Adrenal gland (tissue), 12 donors: ENCODE data around the gene SORT1. TPM values are rescaled to one million over a fixed set of nuclear protein-coding genes. Genes with fewer than 3 reads are reported as not detected.
A peak's percentile ranks its signal among the peaks of the same experiment; 100 is the strongest.
"Not testable (repeated sequence)": the region's sequence is repeated elsewhere in the genome, so short reads cannot be mapped to it uniquely, and the experiment has no call there.

Experiments
- DNase-seq, 7 donors: peaks; one replicate each; pipeline ENCODE4 v3.0.0-alpha.2; 2019 to 2020
- H3K27ac ChIP-seq, 5 donors: fragments of 200-600 bp; sonication (generic) in 4 of 5; 1 replicate in 3 of 5; 2 replicates in 2 of 5; pipeline versions ENCODE4 v1.5.1 to v1.8.0; 2016 to 2020; ENCODE audit warnings: mild to moderate bottlenecking in 1 of 5
- H3K27me3 ChIP-seq: fragments of 200-600 bp; 2 replicates; pipeline ENCODE4 v1.8.0; 2021
- H3K36me3 ChIP-seq, 2 donors: fragments of 200-600 bp; replicated peaks in 1 of 2; 1 replicate in 1 of 2; 2 replicates in 1 of 2; pipeline versions ENCODE4 v1.5.1 to v1.8.0; 2018 to 2022
- H3K4me1 ChIP-seq, 2 donors: fragments of 200-600 bp; replicated peaks in 1 of 2; 1 replicate in 1 of 2; 2 replicates in 1 of 2; pipeline versions ENCODE4 v1.5.1 to v1.8.0; 2018 to 2021
- H3K4me3 ChIP-seq, 4 donors: fragments of 200-600 bp; sonication (generic) in 3 of 4; one replicate each; pipeline ENCODE4 v1.5.1; 2016 to 2018
- H3K9me3 ChIP-seq, 3 donors: fragments of 200-600 bp; sonication (generic) in 1 of 3; replicated peaks in 1 of 3; 1 replicate in 2 of 3; 2 replicates in 1 of 3; pipeline versions ENCODE4 v1.5.1 to v1.8.0; 2016 to 2021
- CTCF ChIP-seq, 6 experiments: fragments of 450-650 bp in 4 of 6; fragments of 200-600 bp in 2 of 6; sonication (generic) in 1 of 6; IDR thresholded peaks; 1 replicate in 5 of 6; 2 replicates in 1 of 6; pipeline versions ENCODE4 v1.5.1 to v1.8.0; 2016 to 2021; ENCODE audit warnings: antibody characterized with exemption in 6 of 6, mild to moderate bottlenecking in 2 of 6, moderate library complexity in 1 of 6
- POLR2A ChIP-seq, 2 donors: fragments of 450-650 bp; IDR thresholded peaks; one replicate each; pipeline ENCODE4 v1.6.1; 2017; ENCODE audit warnings: antibody characterized with exemption in 2 of 2, mild to moderate bottlenecking in 2 of 2, moderate library complexity in 1 of 2
- WGBS, 4 donors: extraction: QIAGEN DNeasy Blood & Tissue Kit in 2 of 4; methylation state at CpG; one replicate each; pipeline versions ENCODE4 v1.1.5 to v1.1.7; 2013 to 2017; 5-methylcytosine and 5-hydroxymethylcytosine counted together
- intact Hi-C, 2 donors: fragments of 100-400 bp; cut with DNase I; formaldehyde crosslinking; loops; one replicate each; pipeline versions ENCODE4 v1.14.1 to v1.15.0; 2022 to 2023
- polyA plus RNA-seq, 3 donors: library from polyadenylated mRNA; stranded (reverse); fragments of 200-250 nt in 2 of 3; fragments of 350-450 nt in 1 of 3; fragmentation: Illumina TruSeq in 1 of 3; extraction: RNeasy Lipid Tissue Mini Kit (QIAGEN cat#74804) in 1 of 3; gene quantifications; one replicate each; pipeline ENCODE4 v1.2.3, GENCODE V29; 2013 to 2014
- total RNA-seq, 9 donors: library from RNA; depleted of rRNA in 4 of 9; stranded (reverse); fragments of >200 nt in 4 of 9; fragments of 120-200 nt in 1 of 9; fragmentation: NEBNext Ultra II Directional in 1 of 9; extraction: Animal tissue kit (Norgen Biotek cat#: 25700) in 1 of 9; gene quantifications; one replicate each; pipeline versions ENCODE4 v1.1.0 to v1.2.4, GENCODE V29; 2013 to 2023
- donor health status: healthy with polysubstance abuse.
- donor health status: Bipolar disorder and iron deficiency.
- donor health status: DM: yes; HTN: yes; CAD: no.
- donor health status: DM: no; HTN: no; CAD: no.
- donor health status: DM: no; HTN: no; CAD: no.
- donor health status: DM: yes; HTN: yes; CAD: no.

SORT1 gene
- total and polyA plus RNA-seq, 12 donors = 13.4 to 56.8 (median 37.5) TPM

GRCh38 chr1:109293026-109293425 is 104.7 kb downstream of the SORT1 start:
- DNase-seq = no peak
- Histone ChIP-seq H3K27ac (no peak overlapping the region), H3K4me3 (no peak overlapping the region), H3K4me1 (peaks cover 0 to 1% of the 10 kb centered on the region in 2 donors), H3K9me3 (no peaks in the 10 kb centered on the region), H3K36me3 (no peaks in the 10 kb centered on the region), H3K27me3 (no peaks in the 10 kb centered on the region)
- 73 to 85% (median 78%) methylated on average over 2 of the region's 2 CpGs for WGBS, 4 donors
- TF ChIP-seq POLR2A (IDR thresholded peaks at IDR 0.05) (no peak), CTCF (IDR thresholded peaks at IDR 0.05) (no peak)
- intact Hi-C loops = no loop called here

GRCh38 chr1:109292364-109292763 is 105.4 kb downstream of the SORT1 start:
- no peaks in the 10 kb centered on the region for H3K36me3 ChIP-seq
- DNase-seq = no peak
- H3K27me3 ChIP-seq = no peaks in the 10 kb centered on the region
- no peaks in the 10 kb centered on the region for H3K9me3 ChIP-seq
- WGBS, 4 donors = 75 to 86% (median 79%) methylated on average over 9 of the region's 9 CpGs
- no peak overlapping the region for H3K4me3 ChIP-seq
- intact Hi-C loops = no loop called here
- no peak overlapping the region for H3K27ac ChIP-seq
- TF ChIP-seq POLR2A (IDR thresholded peaks at IDR 0.05) (no peak), CTCF (IDR thresholded peaks at IDR 0.05) (no peak)
- no peaks in the 10 kb centered on the region for H3K4me1 ChIP-seq

GRCh38 chr1:109290998-109291397 is 106.7 kb downstream of the SORT1 start:
- Histone ChIP-seq H3K4me3 (no peak overlapping the region), H3K4me1 (no peaks in the 10 kb centered on the region), H3K9me3 (no peaks in the 10 kb centered on the region), H3K27ac (no peak overlapping the region), H3K27me3 (no peaks in the 10 kb centered on the region), H3K36me3 (no peaks in the 10 kb centered on the region)
- intact Hi-C loops = no loop called here
- 73 to 80% (median 78%) methylated on average over 6 of the region's 6 CpGs for WGBS, 4 donors
- TF ChIP-seq POLR2A (IDR thresholded peaks at IDR 0.05) (no peak), CTCF (IDR thresholded peaks at IDR 0.05) (no peak)
- peak in 2 of 7 donors; percentile 33 to 52 for DNase-seq

GRCh38 chr1:109290137-109290536 is 107.6 kb downstream of the SORT1 start:
- H3K4me3 ChIP-seq = no peak overlapping the region
- DNase-seq = no peak
- TF ChIP-seq POLR2A (IDR thresholded peaks at IDR 0.05) (no peak), CTCF (IDR thresholded peaks at IDR 0.05) (no peak)
- intact Hi-C loops = no loop called here
- no peaks in the 10 kb centered on the region for H3K9me3 ChIP-seq
- H3K4me1 ChIP-seq = no peaks in the 10 kb centered on the region
- no peak overlapping the region for H3K27ac ChIP-seq
- WGBS, 4 donors = 85 to 93% (median 87%) methylated on average over 1 of the region's 1 CpG
- no peaks in the 10 kb centered on the region for H3K27me3 ChIP-seq
- no peaks in the 10 kb centered on the region for H3K36me3 ChIP-seq

GRCh38 chr1:109286762-109287161 is 111.0 kb downstream of the SORT1 start:
- H3K27me3 ChIP-seq, H3K4me3 ChIP-seq, H3K27ac ChIP-seq, H3K36me3 ChIP-seq, DNase-seq, intact Hi-C loops, H3K9me3 ChIP-seq: not testable (repeated sequence)
- 83 to 89% (median 85%) methylated on average over 5 of the region's 5 CpGs for WGBS, 4 donors
- peaks cover 0 to 16% of the 10 kb centered on the region in 2 donors for H3K4me1 ChIP-seq
